GM18870 (cell line): ENCODE measurements around the gene LIN28B.
"Not testable (repeated sequence)": the region's sequence is repeated elsewhere in the genome, so short reads cannot be mapped to it uniquely, and the experiment has no call there.

Experiments used
- ATAC-seq: cut with Tn5 transposase; IDR thresholded peaks from one replicate; pipeline ENCODE4 v1.9.1; 2021; ENCODE audit warnings: moderate library complexity; ENCODE audit not compliant: unreplicated experiment

Gene LIN28B

DNA sequence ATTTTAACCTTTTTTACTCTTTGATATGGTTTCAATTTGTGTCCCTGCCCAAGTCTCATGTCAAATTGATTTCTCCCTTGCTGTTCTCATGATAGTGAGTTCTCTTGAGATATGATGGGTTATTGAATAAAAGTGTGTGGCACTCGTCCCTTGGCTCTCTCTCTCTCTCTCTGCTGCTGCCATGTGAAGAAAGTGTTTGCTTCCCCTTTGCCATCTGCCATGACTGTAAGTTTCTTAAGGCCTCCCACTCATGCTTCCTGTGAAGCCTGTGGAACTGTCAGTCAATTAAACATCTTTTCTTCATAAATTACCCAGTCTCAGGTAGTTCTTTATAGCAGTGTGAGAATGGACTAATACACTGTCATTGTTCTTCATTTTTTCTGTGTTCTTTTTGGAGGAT lies 48.5 kb downstream of the LIN28B start:
- ATAC-seq, result no peak

DNA sequence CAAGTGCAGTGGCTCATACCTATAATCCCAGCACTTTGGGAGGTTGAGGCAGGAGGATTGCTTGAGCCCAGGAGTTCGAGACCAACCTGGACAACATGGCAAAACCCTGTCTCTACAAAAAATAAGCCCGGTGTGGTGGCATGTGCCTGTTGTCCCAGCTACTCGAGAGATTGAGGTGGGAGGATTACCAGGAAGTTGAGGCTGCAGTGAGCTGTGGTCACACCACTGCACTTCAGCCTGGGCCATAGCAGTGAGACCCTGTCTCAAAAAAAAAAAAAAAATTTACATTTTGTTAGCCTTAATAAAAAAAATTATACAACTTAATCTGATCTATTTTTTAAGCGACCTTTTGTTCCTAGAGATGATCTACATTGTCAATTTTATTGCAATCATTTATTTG lies 56.6 kb downstream of the LIN28B start:
- ATAC-seq, result not testable (repeated sequence)

DNA sequence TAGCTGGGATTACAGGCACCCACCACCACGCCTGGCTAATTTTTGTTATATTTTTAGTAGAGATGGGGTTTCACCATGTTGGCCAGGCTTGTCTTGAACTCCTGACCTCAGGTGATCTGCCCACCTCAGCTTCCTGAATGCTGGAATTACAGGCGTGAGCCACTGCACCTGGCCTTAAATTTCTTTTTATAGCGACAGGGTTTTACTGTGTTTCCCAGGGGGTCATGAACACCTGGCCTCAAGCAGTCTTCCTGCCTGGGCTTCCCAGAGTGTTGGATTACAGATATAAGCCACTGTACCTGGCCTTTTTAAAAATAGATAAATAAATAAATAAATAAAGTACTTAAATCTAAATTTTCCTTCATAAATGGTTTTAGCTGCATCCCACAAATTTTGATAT lies 57.5 kb downstream of the LIN28B start:
- no peak for ATAC-seq

GRCh38 chr6:105014954-105015353 lies 58.0 kb downstream of the LIN28B start:
- ATAC-seq, result no peak

GRCh38 chr6:105015482-105015881 lies 58.6 kb downstream of the LIN28B start:
- ATAC-seq, result no peak

DNA sequence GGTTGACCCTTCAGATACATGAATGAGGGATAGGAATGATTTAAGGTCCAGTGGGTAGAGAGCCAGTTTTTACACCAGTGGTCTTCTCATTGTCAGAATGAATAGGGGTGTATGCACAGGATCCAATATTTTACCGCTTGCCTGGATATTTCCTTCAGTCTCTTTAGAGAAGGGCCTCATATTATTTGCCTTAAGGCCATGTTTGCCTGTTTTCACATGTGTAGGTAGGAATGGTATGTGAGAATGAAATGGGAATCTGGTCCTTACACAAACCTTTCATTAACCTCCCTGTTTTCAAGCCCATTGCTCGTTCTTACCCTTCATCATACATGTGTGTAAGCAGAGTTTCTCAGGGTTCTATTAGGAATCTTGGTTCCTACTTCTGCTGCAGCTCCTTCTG lies 62.4 kb downstream of the LIN28B start:
- no peak for ATAC-seq

DNA sequence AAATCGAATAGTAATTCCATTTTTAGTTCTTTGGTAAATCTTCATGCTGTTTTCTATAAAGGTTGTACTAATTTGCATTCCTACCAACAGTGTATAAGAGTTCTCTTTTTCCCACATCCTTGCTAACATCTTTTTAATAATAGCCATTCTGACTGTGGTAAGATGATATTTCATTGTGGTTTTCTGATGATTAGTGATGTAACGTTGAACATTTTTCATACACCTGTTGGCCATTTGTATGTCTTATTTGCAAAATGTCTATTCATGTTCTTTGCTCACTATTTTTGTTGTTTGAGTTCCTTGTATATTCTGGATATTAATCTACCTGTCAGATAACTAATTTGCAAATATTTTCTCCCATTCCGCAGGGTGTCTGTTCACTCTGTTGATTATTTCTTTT lies 64.5 kb downstream of the LIN28B start:
- ATAC-seq, result no peak

DNA sequence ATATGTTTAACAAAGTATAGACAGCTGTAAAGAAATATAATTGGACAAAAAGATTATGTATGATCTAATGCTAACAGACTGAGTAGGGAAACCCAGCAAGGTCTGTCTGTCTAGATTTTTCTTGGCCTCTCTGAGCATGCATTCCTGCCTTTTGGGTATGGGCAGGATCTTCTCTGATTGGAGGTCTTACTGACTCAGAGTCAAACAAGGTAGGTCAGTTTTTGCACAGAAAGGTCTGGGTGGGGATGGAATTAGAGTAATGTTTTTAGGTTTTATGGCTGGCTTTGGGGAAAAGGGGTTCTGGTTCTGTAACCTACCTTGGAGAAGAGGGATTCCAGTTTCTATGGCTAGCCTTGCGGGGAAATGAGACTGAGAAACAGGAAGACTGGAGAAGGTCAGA lies 65.5 kb downstream of the LIN28B start:
- ATAC-seq, result no peak

- no peak for ATAC-seq
These were observed 67.9 kb downstream of the LIN28B start for GRCh38 chr6:105024803-105025202.

- ATAC-seq, result no peak
These were observed 72.0 kb downstream of the LIN28B start for GRCh38 chr6:105028898-105029297.

DNA sequence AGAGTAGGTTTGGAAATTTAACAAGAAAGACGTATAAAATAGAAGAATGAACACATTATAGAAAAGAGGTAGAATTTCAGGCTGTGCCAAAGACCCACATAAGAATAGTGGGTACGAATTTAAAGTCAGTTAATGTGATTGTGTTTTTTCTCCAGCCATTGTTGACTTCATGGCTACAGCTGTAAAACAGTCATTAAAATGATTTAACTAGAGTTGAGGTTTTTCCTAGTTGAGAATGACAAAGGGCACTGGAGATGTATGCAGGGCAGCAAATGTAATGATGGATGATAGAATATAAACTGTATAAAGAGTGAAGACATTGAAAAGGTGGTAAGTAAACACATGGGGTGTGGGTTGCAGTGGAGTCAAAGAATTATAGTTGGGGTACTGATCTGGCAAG lies 72.7 kb downstream of the LIN28B start:
- no peak for ATAC-seq

- no peak for ATAC-seq
These were observed 77.6 kb downstream of the LIN28B start for GRCh38 chr6:105034470-105034869.

DNA sequence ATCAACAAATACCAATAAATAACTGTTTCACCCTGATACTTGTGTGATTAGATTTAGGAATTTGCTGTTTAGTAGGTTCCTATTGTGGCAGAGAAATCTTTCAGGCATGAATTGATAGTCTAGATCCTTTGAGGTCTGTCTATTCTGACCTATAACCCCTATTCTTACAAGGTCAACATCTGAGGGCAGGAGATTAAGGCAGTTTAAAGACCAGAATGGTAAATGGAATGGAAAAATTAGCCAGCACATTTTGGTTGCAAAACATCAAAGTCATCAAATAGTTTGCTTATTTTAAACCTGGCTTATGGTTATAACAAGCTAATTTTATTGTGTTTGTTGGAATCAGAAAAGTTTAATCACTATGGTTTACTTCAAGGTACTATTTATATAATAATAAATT lies 78.4 kb downstream of the LIN28B start:
- ATAC-seq, result no peak

DNA sequence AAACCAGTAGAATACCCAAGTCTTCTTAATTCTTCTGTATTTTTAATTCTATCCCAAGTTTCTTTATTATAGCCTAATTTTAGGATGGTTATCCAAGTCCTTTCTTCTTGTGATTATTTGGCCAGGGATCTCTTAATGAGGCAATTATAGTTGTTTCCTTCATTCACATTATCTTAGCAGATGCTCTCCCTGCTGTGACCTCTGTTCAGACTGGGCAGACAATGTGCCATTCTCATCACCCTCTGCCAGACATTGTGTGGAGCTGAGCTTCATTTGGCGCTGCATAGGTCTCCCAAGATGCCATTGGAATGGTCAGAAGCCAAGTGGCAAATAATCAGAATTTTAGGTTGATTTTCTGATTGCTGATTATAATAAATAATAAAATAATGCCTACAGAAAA lies 79.4 kb downstream of the LIN28B start:
- no peak for ATAC-seq

DNA sequence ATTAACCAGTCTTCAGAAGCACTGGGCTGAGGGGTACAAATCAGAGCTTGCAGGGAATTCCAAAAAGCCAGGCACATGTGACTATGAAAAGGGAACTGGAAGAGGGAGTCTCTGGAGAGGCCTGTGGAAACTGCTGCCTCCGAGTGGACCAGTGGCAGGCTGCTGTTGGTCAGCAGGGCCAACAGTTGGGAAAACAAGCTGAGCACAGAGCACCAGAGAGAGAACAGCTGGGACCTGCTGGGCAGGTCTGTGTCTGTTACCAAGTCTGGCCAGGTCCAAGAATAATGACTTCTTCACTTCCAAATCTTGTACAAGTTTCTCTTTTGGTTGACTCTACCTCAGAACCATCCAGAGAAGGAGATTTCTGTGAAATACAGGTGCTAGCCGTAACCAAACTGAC lies 81.4 kb downstream of the LIN28B start:
- no peak for ATAC-seq

GRCh38 chr6:105041880-105042279 lies 85.0 kb downstream of the LIN28B start:
- no peak for ATAC-seq

GRCh38 chr6:105042648-105043047 lies 85.7 kb downstream of the LIN28B start:
- ATAC-seq, result no peak

DNA sequence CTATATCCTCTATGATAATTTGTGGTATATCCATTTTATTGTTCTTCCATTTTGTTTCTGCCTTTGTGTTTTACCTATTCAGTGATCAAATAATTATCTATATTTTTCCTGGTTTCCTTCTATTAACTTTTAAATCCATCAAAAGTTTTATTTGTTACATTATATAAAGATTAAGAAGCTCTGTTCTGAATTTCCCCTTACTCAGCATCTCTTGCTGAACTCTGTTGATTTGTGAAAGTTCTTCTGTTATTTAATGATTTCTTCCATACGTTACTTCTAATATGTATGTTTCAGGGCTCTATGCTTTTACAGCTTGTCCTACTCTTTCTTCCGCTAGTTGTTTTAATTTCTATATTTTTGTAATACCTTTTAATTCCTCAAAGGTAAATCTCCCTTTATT lies 87.1 kb downstream of the LIN28B start:
- no peak for ATAC-seq

DNA sequence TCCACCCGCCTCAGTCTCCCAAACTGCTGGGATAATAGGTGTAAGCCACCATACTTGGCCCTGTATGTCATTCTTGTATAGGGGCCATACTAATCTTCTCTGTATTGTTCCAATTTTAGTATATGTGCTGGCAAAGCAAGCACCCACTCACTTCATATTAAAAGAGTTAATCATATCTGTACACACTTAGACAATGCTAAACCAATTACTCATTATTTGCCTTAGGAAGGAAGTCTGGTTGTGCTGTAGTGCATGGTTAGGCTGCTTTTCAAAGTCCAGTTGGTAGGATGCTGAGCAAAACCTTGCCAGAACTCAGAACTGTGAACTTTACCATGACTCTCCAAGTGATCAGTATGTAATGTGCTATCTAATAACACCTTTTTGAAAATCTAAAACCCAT lies 88.6 kb downstream of the LIN28B start:
- ATAC-seq, result no peak

- no peak for ATAC-seq
These were observed 95.1 kb downstream of the LIN28B start for GRCh38 chr6:105051941-105052471.

- no peak for ATAC-seq
These were observed 99.7 kb downstream of the LIN28B start for GRCh38 chr6:105056646-105057045.

DNA sequence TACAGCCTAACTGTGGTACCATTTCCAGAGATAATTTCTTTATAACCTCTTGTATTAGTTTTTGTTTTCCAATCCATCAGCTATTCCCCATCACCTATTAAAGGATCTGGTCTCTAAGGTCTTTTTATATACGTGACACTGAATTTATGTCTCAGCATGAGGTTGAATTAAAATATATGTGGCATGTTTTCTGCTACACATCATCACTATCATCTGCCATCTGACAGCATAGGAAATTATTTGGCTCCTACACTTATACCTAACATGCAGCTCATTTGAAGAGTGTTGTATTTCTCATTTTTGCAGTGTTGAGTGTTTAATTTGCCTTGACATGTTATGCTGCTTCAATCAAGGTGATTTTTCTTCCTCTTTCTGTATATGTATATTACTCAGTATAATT lies 100.3 kb downstream of the LIN28B start:
- no peak for ATAC-seq

DNA sequence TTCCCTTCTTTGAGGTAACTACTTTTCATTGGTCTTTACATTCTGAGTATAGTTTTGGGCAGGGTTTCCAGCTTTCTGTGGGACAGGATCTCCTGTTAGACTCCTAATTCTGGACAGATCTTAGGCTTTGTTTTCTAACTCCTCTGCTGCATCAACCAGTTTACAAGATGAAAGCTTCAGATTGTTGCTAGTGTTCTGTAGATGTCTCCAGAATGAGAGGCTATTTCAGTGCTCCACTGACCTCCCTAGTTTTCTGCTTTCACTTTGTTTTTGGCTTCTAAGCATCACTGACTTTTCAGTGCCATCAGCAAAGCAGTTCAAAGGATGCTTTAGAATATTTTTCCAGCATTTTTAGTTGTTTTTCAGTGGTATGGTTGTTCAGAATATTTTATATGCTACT lies 101.4 kb downstream of the LIN28B start:
- ATAC-seq, result no peak

- no peak for ATAC-seq
These were observed 101.9 kb downstream of the LIN28B start for GRCh38 chr6:105058846-105059245.
